Activated CD8-positive, alpha-beta T cell treated with anti-CD3 and anti-CD28 coated beads for 36 hours (primary cell): Measurements from ENCODE around the gene TUBA4B. TPM values are rescaled to one million over a fixed set of nuclear protein-coding genes. Genes with fewer than 3 reads are reported as not detected.

Experiments used
- ATAC-seq: fragments of 200-7000 bp; cut with Tn5 transposase; one replicate; pipeline ENCODE4 v1.10.0; 2021; ENCODE audit warnings: mild to moderate bottlenecking, moderate library complexity
- CTCF ChIA-PET: fragments of 350-600 bp; sonication (Branson Sonifier 250); formaldehyde crosslinking; loops from one replicate; lab custom pipeline; 2021; ENCODE audit warnings: antibody characterized with exemption; lab: Charles Lee
- POLR2A ChIA-PET: fragments of 350-600 bp; sonication (Branson Sonifier 250); formaldehyde crosslinking; loops from one replicate; lab custom pipeline; 2021; ENCODE audit warnings: antibody characterized with exemption; lab: Charles Lee
- DNase-seq: peaks from one replicate; pipeline ENCODE4 v3.0.0-alpha.2; 2020
- H3K27ac Mint-ChIP-seq: one replicate; pipeline ENCODE4 v1.8.0; 2021; ENCODE audit warnings: mild to moderate bottlenecking, mixed read lengths
- H3K27me3 Mint-ChIP-seq: one replicate; pipeline ENCODE4 v1.8.0; 2021; ENCODE audit warnings: mixed read lengths
- H3K36me3 Mint-ChIP-seq: one replicate; pipeline ENCODE4 v1.8.0; 2021; ENCODE audit warnings: low read depth, mixed read lengths
- H3K4me1 Mint-ChIP-seq: one replicate; pipeline ENCODE4 v1.8.0; 2021; ENCODE audit warnings: low read depth, mixed read lengths
- H3K4me3 Mint-ChIP-seq: one replicate; pipeline ENCODE4 v1.8.0; 2021; ENCODE audit warnings: mild to moderate bottlenecking, moderate library complexity, mixed read lengths
- H3K9me3 Mint-ChIP-seq: one replicate; pipeline ENCODE4 v1.8.0; 2021; ENCODE audit warnings: mixed read lengths
- CTCF ChIP-seq: fragments of 200-600 bp; IDR thresholded peaks from one replicate; pipeline ENCODE4 v1.8.0; 2022; ENCODE audit warnings: antibody characterized with exemption, mild to moderate bottlenecking
- intact Hi-C: fragments of 100-400 bp; cut with micrococcal nuclease; formaldehyde crosslinking; loops from one replicate; pipeline ENCODE4 v1.10.0; 2022
- total RNA-seq, 2 experiments: library from RNA; stranded (reverse); gene quantifications; one replicate each; pipeline ENCODE4 v1.2.3, GENCODE V29; 2021

Gene TUBA4B
- total RNA-seq, 2 experiments from 2014 or later: not detected

DNA sequence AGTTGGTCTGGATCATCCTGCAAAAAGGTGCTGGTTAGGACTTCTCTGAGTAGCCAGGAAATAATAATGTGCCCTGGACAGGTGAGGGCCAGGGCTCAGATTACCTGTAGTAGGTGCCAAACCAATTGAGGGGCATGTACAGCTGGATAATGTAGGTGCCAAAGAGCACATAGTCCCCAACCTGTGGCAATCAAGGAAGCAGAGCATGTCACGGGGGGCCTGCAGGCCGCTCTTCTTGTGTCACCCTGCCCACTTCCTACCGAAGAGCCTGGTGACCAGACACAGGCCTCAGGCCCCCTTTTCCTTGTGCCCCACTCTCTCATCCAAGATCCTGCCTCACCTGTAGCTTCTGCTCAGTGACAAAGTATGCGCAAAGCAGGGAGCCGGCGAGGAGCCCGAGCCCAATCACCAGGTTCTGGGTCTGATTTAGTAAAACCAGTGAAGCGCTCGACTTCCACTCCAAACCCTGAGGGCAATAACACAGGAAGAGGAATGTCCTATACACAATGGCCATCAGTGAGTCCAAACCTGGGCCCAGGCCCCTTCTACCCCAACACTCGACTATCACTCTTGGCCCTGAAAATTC lies 39.5 kb upstream of the TUBA4B start:
- intact Hi-C loops: loop anchor here (5.0 kb wide), 1 partner anchor 51 kb away; the partner anchor contains the start of gene NHEJ1
- DNase-seq (no peak), ATAC-seq (no peak)
- ChIA-PET CTCF (interaction anchor here (3.4 to 6.7 kb wide), 3 partner anchors 41 to 82 kb away, joined by 13 to 49 read pairs (median 22); partner anchors contain the start of genes NHEJ1 and SLC23A3), POLR2A (interaction anchor here (1.5 kb wide), 1 partner anchor 13 kb away, joined by 4 read pairs; no protein-coding TSS in a partner anchor)
- no peaks in the 10 kb centered on the region for H3K27me3 Mint-ChIP-seq
- H3K9me3 Mint-ChIP-seq: no peaks in the 10 kb centered on the region
- peaks cover 41% of the 10 kb centered on the region for H3K4me1 Mint-ChIP-seq
- peaks cover 49% of the 10 kb centered on the region for H3K36me3 Mint-ChIP-seq
- H3K4me3 Mint-ChIP-seq: no peak overlapping the region
- no peak overlapping the region for H3K27ac Mint-ChIP-seq
- no peak for TF ChIP-seq CTCF

- no peak for TF ChIP-seq CTCF
- POLR2A ChIA-PET: interaction anchor here (1.0 to 3.8 kb wide), 2 partner anchors 14 to 35 kb away, joined by 3 to 15 read pairs; no protein-coding TSS in a partner anchor
- DNase-seq (no peak), ATAC-seq (no peak)
- intact Hi-C loops: loop anchor here (5.0 kb wide), 1 partner anchor 52 kb away; the partner anchor contains the start of gene NHEJ1
- Mint-ChIP-seq H3K9me3 (no peaks in the 10 kb centered on the region), H3K27ac (no peak overlapping the region), H3K4me1 (peaks cover 38% of the 10 kb centered on the region), H3K4me3 (no peak overlapping the region), H3K36me3 (peaks cover 51% of the 10 kb centered on the region), H3K27me3 (no peaks in the 10 kb centered on the region)
- CTCF ChIA-PET: interaction anchor here (1.1 to 6.7 kb wide), 3 partner anchors 37 to 81 kb away, joined by 3 to 49 read pairs (median 13); partner anchors contain the start of gene SLC23A3
Measured at GRCh38 chr2:219214141-219214540, 38.9 kb upstream of the TUBA4B start.

DNA sequence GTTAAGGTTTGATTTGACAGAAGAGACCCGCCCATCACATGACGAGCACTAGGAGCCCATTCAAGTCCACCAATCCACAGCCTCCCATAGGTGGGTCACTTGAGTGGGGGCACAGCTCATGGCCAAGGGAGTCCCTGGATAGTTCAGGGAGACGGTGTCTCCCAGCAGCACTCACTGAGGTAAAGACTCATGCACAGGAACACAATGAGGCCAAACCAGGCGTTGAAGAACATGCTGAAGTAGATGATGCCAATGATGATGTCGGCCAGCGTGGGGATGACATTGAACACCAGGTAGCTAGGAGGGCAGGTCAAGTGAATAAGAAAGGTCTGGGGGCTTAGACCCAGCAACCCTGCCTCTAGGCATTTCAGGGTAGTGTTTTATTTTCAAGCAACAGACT lies 38.3 kb upstream of the TUBA4B start:
- no peak for DNase-seq
- intact Hi-C loops: loop anchor here (5.0 kb wide), 1 partner anchor 52 kb away; the partner anchor contains the start of gene NHEJ1
- ChIA-PET POLR2A (interaction anchor here (1.0 to 3.8 kb wide), 2 partner anchors 15 to 36 kb away, joined by 3 to 15 read pairs; no protein-coding TSS in a partner anchor), CTCF (interaction anchor here (1.1 to 2.7 kb wide), 2 partner anchors 37 to 80 kb away, joined by 3 to 10 read pairs; no protein-coding TSS in a partner anchor)
- H3K9me3 Mint-ChIP-seq: no peaks in the 10 kb centered on the region
- ATAC-seq: no peak
- no peak overlapping the region for H3K4me3 Mint-ChIP-seq
- peaks cover 40% of the 10 kb centered on the region for H3K4me1 Mint-ChIP-seq
- no peaks in the 10 kb centered on the region for H3K27me3 Mint-ChIP-seq
- no peak overlapping the region for H3K27ac Mint-ChIP-seq
- TF ChIP-seq CTCF: no peak
- H3K36me3 Mint-ChIP-seq: peaks cover 53% of the 10 kb centered on the region

- POLR2A ChIA-PET: interaction anchor here (0.9 to 3.8 kb wide), 5 partner anchors 14 to 67 kb away, joined by 3 to 15 read pairs (median 4); partner anchors contain the start of gene ANKZF1
- Mint-ChIP-seq H3K4me1 (peaks cover 33% of the 10 kb centered on the region), H3K9me3 (no peaks in the 10 kb centered on the region), H3K36me3 (peaks cover 54% of the 10 kb centered on the region), H3K27me3 (no peaks in the 10 kb centered on the region), H3K4me3 (no peak overlapping the region), H3K27ac (no peak overlapping the region)
- CTCF ChIA-PET: interaction anchor here (0.9 to 2.7 kb wide), 9 partner anchors 34 to 159 kb away, joined by 3 to 10 read pairs (median 3); partner anchors contain the start of genes NHEJ1 and TUBA4A
- TF ChIP-seq CTCF: no peak
- DNase-seq (no peak), ATAC-seq (no peak)
- intact Hi-C loops: no loop called here
Measured at GRCh38 chr2:219215871-219216534, 37.0 kb upstream of the TUBA4B start.
